Measurements from ENCODE around the gene ADAD2.

Gene ADAD2

DNA sequence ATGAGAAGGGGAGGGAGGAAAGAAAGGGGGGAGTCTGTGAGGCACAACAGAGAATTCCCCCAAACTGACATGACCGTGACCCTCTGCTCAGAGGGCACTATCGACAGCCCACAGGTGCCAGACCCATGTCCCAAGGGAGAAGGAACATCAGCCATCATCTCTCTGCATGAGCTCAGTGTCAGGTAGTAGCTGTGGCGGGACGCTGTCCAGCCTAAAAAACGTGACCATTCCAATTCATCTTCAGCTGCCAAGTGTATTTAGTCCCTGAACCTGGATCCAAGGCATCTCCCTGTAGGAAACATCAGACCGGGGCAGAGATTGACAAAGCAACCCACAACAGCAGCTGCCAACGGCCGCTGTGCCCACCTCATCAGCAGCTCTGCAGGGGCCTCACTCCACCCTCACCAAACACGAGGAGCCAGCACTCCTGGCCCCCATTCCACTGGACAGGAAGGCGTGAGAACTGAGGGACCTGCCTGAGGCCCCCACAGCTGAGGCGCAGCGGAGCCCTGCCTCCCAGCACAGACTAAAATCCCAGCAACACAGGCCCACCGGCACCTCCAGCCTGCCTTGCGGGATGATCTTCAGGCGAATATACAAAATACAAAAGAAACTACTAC is 12.7 kb upstream of the ADAD2 start:
- Histone ChIP-seq H3K27me3 (ENCODE audit: insufficient read depth, low read length, poor library complexity) (no peaks in the 10 kb centered on the region), H3K18ac (ENCODE audit: low read length) (no peak overlapping the region), H3K79me2 (ENCODE audit: control insufficient read depth, insufficient read depth, low read length) (no peaks in the 10 kb centered on the region), H2BK120ac (ENCODE audit: low read depth, low read length) (no peak overlapping the region), H3K9ac (ENCODE audit: low read length) (no peak overlapping the region), H4K5ac (ENCODE audit: low read length) (no peak overlapping the region), H3K27ac (ENCODE audit: low read depth, low read length) (no peak overlapping the region), H4K8ac (ENCODE audit: low read depth, low read length) (no peak overlapping the region), H3K79me1 (ENCODE audit: low read length) (peaks cover 5% of the 10 kb centered on the region), H3K36me3 (ENCODE audit: control insufficient read depth, insufficient read depth, low read length) (peaks cover 5% of the 10 kb centered on the region), H3K56ac (ENCODE audit: low read length) (no peak overlapping the region), H3K4ac (ENCODE audit: low read depth, low read length) (no peak overlapping the region), H2BK15ac (replicated peaks; ENCODE audit: low read depth) (no peak overlapping the region), H3K4me2 (ENCODE audit: low read length) (no peak overlapping the region), H3K4me3 (ENCODE audit: low read length) (no peak overlapping the region), H2BK5ac (ENCODE audit: low read length) (no peak overlapping the region), H3K23ac (ENCODE audit: low read length) (no peak overlapping the region), H3K4me1 (ENCODE audit: control insufficient read depth, low read depth, low read length) (no peaks in the 10 kb centered on the region), H2AK5ac (ENCODE audit: low read length) (no peak overlapping the region)
- DNase-seq: no peak
- WGBS (ENCODE audit: extremely low coverage, insufficient coverage, low lambda C conversion rate): no CpG with 5 or more reads among the region's 15 CpGs

DNA sequence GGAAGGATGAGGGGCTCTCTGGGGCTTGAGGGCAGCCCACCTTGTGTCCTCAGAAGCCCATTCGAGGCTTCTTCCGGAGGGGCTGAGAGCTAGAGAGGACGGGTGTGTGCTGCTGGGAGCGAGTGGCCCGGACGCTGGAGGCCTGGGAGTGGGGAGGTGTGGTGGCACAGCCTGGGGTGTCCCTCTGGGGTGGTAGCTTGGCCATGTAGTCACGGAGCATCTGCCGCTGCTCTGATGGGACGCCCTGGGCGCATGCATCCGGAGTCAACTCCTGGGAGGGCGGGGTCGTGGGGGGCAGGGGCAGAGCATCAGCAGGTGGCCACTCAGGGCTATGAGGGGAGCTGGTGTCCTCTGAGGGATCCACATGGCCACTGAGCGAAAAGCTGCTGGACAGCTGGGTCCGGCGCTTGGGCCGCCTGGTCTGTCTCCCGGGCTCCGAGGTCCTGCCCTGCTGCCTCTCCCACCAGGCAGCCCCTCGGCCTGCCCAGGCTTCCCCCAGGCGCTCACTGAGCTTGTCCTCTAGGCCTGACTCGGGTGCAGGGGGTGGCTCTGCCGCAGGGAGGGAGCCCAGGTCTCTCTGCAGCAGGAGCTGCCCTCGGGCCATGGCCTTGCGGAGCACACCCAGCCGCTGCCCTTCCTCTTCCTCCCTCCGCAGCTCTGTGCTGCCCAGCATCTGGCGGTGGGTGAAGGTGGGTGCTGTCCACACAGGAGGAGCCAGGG is 11.9 kb upstream of the ADAD2 start:
- H4K5ac ChIP-seq (ENCODE audit: low read length): no peak overlapping the region
- H2BK5ac ChIP-seq (ENCODE audit: low read length): no peak overlapping the region
- no peak overlapping the region for H3K56ac ChIP-seq (ENCODE audit: low read length)
- peaks cover 8% of the 10 kb centered on the region for H3K36me3 ChIP-seq (ENCODE audit: control insufficient read depth, insufficient read depth, low read length)
- no peak overlapping the region for H3K4me3 ChIP-seq (ENCODE audit: low read length)
- H3K9ac ChIP-seq (ENCODE audit: low read length): no peak overlapping the region
- H3K4ac ChIP-seq (ENCODE audit: low read depth, low read length): no peak overlapping the region
- H3K27ac ChIP-seq (ENCODE audit: low read depth, low read length): no peak overlapping the region
- H3K79me1 ChIP-seq (ENCODE audit: low read length): peaks cover 8% of the 10 kb centered on the region
- no peak overlapping the region for H2AK5ac ChIP-seq (ENCODE audit: low read length)
- no peak overlapping the region for H3K4me2 ChIP-seq (ENCODE audit: low read length)
- no peak overlapping the region for H2BK15ac ChIP-seq (replicated peaks; ENCODE audit: low read depth)
- H2BK120ac ChIP-seq (ENCODE audit: low read depth, low read length): no peak overlapping the region
- no peak for DNase-seq
- no CpG with 5 or more reads among the region's 28 CpGs for WGBS (ENCODE audit: extremely low coverage, insufficient coverage, low lambda C conversion rate)
- no peak overlapping the region for H3K18ac ChIP-seq (ENCODE audit: low read length)
- no peaks in the 10 kb centered on the region for H3K27me3 ChIP-seq (ENCODE audit: insufficient read depth, low read length, poor library complexity)
- H4K8ac ChIP-seq (ENCODE audit: low read depth, low read length): no peak overlapping the region
- H3K4me1 ChIP-seq (ENCODE audit: control insufficient read depth, low read depth, low read length): no peaks in the 10 kb centered on the region
- no peak overlapping the region for H3K23ac ChIP-seq (ENCODE audit: low read length)
- H3K79me2 ChIP-seq (ENCODE audit: control insufficient read depth, insufficient read depth, low read length): no peaks in the 10 kb centered on the region

DNA sequence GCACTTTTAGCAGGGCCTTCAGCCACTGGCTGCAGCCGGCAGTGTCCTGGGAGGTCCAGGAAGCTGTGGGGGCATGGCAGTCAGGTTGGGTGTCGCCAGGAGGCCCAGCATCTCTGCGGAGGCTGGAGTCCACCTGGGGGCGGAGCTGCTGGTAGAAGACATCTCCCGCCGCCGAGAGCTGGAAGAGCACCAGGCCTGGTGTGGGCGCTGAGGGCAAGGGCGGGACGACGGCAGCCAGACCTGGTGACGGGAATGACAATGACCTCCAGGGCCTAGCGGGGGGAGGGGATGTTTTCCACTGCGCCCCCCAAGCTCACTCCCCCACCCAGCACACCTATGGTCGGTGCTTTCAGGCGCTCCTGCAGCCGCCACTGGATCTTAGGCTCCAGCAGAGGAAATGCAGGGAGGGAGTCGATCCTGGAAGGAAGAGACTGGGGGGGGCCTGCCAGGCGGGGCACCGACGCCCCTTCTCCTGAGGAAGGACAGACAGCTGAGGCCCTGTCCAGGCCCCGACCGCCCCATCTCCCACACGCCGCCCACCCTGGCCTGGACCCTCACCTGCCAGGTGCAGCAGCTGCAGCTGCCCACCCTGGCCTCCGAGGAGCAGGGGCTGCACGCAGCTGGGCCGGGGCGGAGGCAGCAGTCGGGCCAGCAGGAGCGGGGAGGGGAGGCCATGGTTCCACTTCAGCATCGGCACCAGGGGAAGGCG is 11.2 kb upstream of the ADAD2 start:
- Histone ChIP-seq H3K56ac (ENCODE audit: low read length) (no peak overlapping the region), H3K4me1 (ENCODE audit: control insufficient read depth, low read depth, low read length) (no peaks in the 10 kb centered on the region), H3K27me3 (ENCODE audit: insufficient read depth, low read length, poor library complexity) (no peaks in the 10 kb centered on the region), H2BK5ac (ENCODE audit: low read length) (no peak overlapping the region), H3K18ac (ENCODE audit: low read length) (no peak overlapping the region), H3K36me3 (ENCODE audit: control insufficient read depth, insufficient read depth, low read length) (peaks cover 8% of the 10 kb centered on the region), H2BK15ac (replicated peaks; ENCODE audit: low read depth) (no peak overlapping the region), H3K4ac (ENCODE audit: low read depth, low read length) (no peak overlapping the region), H3K4me2 (ENCODE audit: low read length) (no peak overlapping the region), H3K23ac (ENCODE audit: low read length) (no peak overlapping the region), H4K5ac (ENCODE audit: low read length) (no peak overlapping the region), H3K79me1 (ENCODE audit: low read length) (peaks cover 15% of the 10 kb centered on the region), H3K27ac (ENCODE audit: low read depth, low read length) (no peak overlapping the region), H3K9ac (ENCODE audit: low read length) (no peak overlapping the region), H3K79me2 (ENCODE audit: control insufficient read depth, insufficient read depth, low read length) (peaks cover 5% of the 10 kb centered on the region), H4K8ac (ENCODE audit: low read depth, low read length) (no peak overlapping the region), H2BK120ac (ENCODE audit: low read depth, low read length) (no peak overlapping the region), H2AK5ac (ENCODE audit: low read length) (no peak overlapping the region), H3K4me3 (ENCODE audit: low read length) (no peak overlapping the region)
- no peak for DNase-seq
- WGBS (ENCODE audit: extremely low coverage, insufficient coverage, low lambda C conversion rate): no CpG with 5 or more reads among the region's 33 CpGs

DNA sequence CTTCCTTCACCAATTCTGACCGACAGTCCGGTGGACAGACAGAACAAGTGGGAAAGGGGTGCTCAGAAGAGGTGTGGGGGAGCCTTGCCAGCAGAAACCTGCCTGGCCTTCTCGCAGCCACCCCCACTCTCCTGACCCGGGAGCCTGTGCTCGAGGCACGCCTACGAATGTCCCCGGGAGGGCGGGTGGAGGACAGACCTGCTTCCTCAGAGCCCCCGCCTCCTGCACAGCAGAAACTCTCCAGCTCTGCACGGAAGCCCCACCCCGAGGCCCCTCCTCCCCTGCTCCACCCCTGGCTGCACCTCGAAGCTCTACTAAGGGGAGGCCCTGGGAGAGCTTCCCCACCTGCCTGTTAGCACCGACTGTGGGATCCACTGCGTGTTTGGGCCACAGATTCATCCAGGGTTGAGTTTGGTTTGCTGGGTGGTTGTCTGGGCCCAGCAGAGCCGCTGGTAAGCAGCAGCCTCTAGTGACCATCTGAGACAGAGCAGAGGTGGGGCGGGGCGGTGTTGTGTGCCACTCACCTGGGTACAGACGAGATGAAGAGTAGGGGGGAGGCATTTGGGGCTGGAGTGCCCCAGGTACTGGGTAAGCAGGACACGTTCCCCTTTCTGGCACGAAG is 10.3 kb upstream of the ADAD2 start:
- Histone ChIP-seq H4K5ac (ENCODE audit: low read length) (no peak overlapping the region), H3K79me2 (ENCODE audit: control insufficient read depth, insufficient read depth, low read length) (peaks cover 9% of the 10 kb centered on the region), H4K8ac (ENCODE audit: low read depth, low read length) (no peak overlapping the region), H2AK5ac (ENCODE audit: low read length) (no peak overlapping the region), H2BK15ac (replicated peaks; ENCODE audit: low read depth) (no peak overlapping the region), H3K56ac (ENCODE audit: low read length) (no peak overlapping the region), H3K4me3 (ENCODE audit: low read length) (no peak overlapping the region), H2BK5ac (ENCODE audit: low read length) (no peak overlapping the region), H3K36me3 (ENCODE audit: control insufficient read depth, insufficient read depth, low read length) (peaks cover 8% of the 10 kb centered on the region), H2BK120ac (ENCODE audit: low read depth, low read length) (no peak overlapping the region), H3K4ac (ENCODE audit: low read depth, low read length) (no peak overlapping the region), H3K18ac (ENCODE audit: low read length) (no peak overlapping the region), H3K4me1 (ENCODE audit: control insufficient read depth, low read depth, low read length) (no peaks in the 10 kb centered on the region), H3K23ac (ENCODE audit: low read length) (no peak overlapping the region), H3K27me3 (ENCODE audit: insufficient read depth, low read length, poor library complexity) (no peaks in the 10 kb centered on the region), H3K4me2 (ENCODE audit: low read length) (no peak overlapping the region), H3K79me1 (ENCODE audit: low read length) (peaks cover 17% of the 10 kb centered on the region), H3K9ac (ENCODE audit: low read length) (no peak overlapping the region), H3K27ac (ENCODE audit: low read depth, low read length) (no peak overlapping the region)
- DNase-seq: no peak
- WGBS (ENCODE audit: extremely low coverage, insufficient coverage, low lambda C conversion rate): no CpG with 5 or more reads among the region's 21 CpGs

DNA sequence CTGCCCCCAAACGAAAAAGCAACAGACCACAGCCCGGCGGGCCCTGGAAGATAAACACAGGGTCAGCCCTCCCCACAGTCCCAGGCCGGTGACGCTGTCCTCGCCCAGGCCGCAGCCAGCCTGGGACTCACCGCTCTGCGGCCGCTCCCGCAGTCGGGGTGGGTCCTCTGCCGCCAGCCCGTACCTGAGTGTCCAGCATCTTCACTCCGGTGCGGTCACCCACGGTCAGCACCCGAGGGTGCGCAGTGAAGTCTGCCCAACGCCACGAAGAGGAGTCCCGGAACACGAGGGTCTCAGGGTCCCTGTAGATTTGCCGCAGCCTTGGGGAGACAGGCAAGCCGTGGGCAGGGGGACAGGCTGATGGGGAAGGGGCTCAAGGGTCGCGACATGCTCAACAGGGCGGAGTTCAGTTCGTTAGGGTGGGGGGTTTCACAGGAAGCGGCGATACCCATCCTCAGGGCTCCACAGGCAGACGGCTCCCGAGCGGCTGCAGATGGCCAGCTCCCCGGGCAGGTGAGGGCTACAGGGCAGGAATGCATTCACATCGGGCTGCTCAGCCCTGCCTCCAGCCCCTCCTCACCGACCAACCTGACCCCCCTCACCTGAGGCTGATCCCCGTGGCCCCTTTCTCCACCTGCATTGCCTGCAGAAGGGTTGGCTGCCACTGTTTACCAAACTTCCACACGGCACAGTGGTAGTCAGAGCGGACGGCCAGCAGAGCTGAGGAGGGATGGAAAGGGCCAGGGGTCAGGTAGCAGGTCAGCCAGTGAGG is 9.6 kb upstream of the ADAD2 start:
- Histone ChIP-seq H4K5ac (ENCODE audit: low read length) (no peak overlapping the region), H3K27ac (ENCODE audit: low read depth, low read length) (no peak overlapping the region), H2BK5ac (ENCODE audit: low read length) (no peak overlapping the region), H3K4me1 (ENCODE audit: control insufficient read depth, low read depth, low read length) (no peaks in the 10 kb centered on the region), H3K79me2 (ENCODE audit: control insufficient read depth, insufficient read depth, low read length) (peaks cover 14% of the 10 kb centered on the region), H2BK120ac (ENCODE audit: low read depth, low read length) (no peak overlapping the region), H3K56ac (ENCODE audit: low read length) (no peak overlapping the region), H4K8ac (ENCODE audit: low read depth, low read length) (no peak overlapping the region), H3K4me3 (ENCODE audit: low read length) (no peak overlapping the region), H3K79me1 (ENCODE audit: low read length) (peaks cover 19% of the 10 kb centered on the region), H2AK5ac (ENCODE audit: low read length) (no peak overlapping the region), H3K18ac (ENCODE audit: low read length) (no peak overlapping the region), H3K23ac (ENCODE audit: low read length) (no peak overlapping the region), H3K4me2 (ENCODE audit: low read length) (no peak overlapping the region), H3K36me3 (ENCODE audit: control insufficient read depth, insufficient read depth, low read length) (peaks cover 8% of the 10 kb centered on the region), H3K27me3 (ENCODE audit: insufficient read depth, low read length, poor library complexity) (no peaks in the 10 kb centered on the region), H2BK15ac (replicated peaks; ENCODE audit: low read depth) (no peak overlapping the region), H3K4ac (ENCODE audit: low read depth, low read length) (no peak overlapping the region), H3K9ac (ENCODE audit: low read length) (no peak overlapping the region)
- WGBS (ENCODE audit: extremely low coverage, insufficient coverage, low lambda C conversion rate): no CpG with 5 or more reads among the region's 41 CpGs
- DNase-seq: no peak
